IPS DF 6.9 (cell line): ENCODE measurements around the gene MYO5B.

Source experiments
- DNase-seq: peaks from one replicate; pipeline ENCODE4 v3.0.0-alpha.2; 2013; ENCODE audit warnings: low read depth, low spot score
- H3K27ac ChIP-seq: one replicate; pipeline ENCODE4 v1.5.1; 2013; ENCODE audit warnings: low read length, control low read depth
- H3K27me3 ChIP-seq: 2 replicates; pipeline ENCODE4 v1.6.1; 2013; ENCODE audit warnings: mild to moderate bottlenecking, low read length; ENCODE audit not compliant: control insufficient read depth, insufficient read depth
- H3K36me3 ChIP-seq: 2 replicates; pipeline ENCODE4 v1.6.1; 2013; ENCODE audit warnings: low read length; ENCODE audit not compliant: control insufficient read depth, insufficient read depth
- H3K4me1 ChIP-seq: 2 replicates; pipeline ENCODE4 v1.6.1; 2013; ENCODE audit warnings: low read length; ENCODE audit not compliant: control insufficient read depth, insufficient read depth
- H3K4me3 ChIP-seq: 2 replicates; pipeline ENCODE4 v1.5.1; 2013; ENCODE audit warnings: mild to moderate bottlenecking, low read length
- H3K9me3 ChIP-seq: 2 replicates; pipeline ENCODE4 v1.6.1; 2013; ENCODE audit warnings: low read length, inconsistent platforms; ENCODE audit not compliant: control insufficient read depth, insufficient read depth
- WGBS: extraction: QIAGEN DNeasy Blood & Tissue Kit; methylation state at CpG from one replicate; pipeline ENCODE4 v1.1.7; 2013; ENCODE audit warnings: mixed read lengths, missing lambda C conversion rate; ENCODE audit not compliant: insufficient read length, insufficient coverage; 5-methylcytosine and 5-hydroxymethylcytosine counted together

Gene MYO5B

DNA sequence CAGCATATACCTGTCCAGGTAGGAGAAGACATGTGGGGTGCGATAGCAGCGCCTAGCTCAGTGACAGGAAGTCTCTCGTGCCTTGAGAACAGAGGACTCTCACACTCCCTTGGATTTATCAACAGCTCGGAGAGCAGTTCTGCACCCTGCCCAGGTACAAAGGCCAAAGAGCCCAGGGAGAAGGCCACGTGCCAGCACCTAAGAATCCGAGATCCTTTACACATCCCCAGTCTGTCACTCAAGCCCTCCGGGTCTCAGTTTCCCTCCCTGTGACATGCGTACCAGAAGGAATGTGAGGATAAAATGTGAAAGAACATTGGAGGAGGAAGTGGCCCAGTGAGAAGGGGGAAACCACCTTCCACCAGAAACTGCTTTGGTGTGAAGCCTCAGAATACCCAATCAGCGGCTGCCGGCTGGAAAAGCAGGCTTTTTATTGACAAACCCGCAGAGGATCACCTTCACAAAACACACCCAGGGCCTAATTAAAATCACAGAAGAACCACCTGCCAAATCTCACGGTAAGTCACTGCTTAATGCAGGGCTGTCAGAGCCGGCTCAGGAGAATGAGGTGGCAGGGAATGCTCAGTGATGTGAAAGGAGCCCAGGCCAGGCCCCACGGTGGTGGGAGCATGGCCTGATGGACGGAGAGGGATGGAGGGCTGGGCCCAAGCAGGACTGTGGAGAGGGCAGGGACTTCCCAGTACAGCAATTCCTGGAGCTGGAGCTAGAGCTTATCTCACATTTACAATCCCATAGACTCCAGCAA is 66.3 kb downstream of the MYO5B start:
- no CpG with 5 or more reads among the region's 15 CpGs for WGBS
- H3K4me3 ChIP-seq = no peak overlapping the region
- no peak for DNase-seq

DNA sequence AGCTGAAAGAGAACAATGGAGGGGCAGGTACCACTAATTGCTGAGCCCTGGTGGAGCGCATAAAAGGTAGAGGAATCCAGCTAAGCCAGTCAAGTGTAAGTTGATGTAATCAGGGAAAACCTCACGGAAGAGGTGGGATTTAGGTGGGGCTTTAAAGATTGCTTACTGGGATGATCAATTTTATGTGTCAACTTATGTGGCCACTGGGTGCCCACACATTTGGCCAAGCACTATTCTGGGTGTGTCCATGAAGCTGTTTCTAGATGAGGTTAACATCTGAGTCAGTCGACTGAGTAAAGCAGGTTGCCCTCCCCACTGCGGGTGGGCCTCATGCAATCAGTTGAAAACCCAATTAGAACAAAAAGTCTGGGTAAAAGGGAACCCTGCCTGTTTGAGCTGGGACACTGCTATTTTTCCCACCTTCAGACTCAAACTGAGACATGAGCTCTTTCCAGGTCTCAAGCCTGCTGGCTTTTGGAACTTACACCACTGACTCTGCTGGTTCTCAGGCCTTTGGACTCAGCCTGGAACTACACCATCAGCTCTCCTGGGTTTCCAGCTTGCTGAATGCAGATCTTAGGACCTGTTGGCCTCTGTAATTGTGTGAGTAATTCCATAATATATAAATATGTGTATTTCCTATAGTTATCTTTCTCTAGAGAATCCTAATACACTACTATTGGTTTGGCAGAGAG is 67.3 kb downstream of the MYO5B start:
- H3K36me3 ChIP-seq = no peaks in the 10 kb centered on the region
- WGBS = no CpG with 5 or more reads among the region's 4 CpGs
- H3K9me3 ChIP-seq = no peaks in the 10 kb centered on the region
- peaks cover 3% of the 10 kb centered on the region for H3K4me1 ChIP-seq
- H3K27me3 ChIP-seq = no peaks in the 10 kb centered on the region
- DNase-seq = no peak
- H3K4me3 ChIP-seq = no peak overlapping the region
- H3K27ac ChIP-seq = no peak overlapping the region

More for the DNA sequence above, 66.3 kb downstream of the MYO5B start:
- Histone ChIP-seq H3K27ac (no peak overlapping the region), H3K4me1 (peaks cover 5% of the 10 kb centered on the region), H3K36me3 (no peaks in the 10 kb centered on the region), H3K27me3 (no peaks in the 10 kb centered on the region), H3K9me3 (no peaks in the 10 kb centered on the region)

DNA sequence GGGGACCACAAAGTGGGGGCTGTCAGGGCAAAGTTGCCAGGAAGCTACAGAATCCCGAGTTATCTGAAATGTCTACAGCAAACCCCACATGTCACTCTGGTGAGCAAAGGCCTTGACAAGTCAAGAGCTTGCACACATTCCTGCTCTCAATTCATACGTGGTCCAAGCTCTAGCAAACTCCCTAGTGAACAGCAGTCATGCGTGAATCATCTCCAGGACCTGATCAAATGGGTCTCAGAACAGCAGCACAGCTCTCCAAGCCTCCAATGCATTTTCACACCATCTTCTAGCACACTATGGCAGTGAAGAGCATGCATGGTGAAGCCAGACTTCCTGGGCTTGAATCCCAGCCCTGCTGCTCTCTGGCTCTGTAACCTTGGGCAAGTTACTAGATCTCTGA is 68.5 kb downstream of the MYO5B start:
- no peaks in the 10 kb centered on the region for H3K36me3 ChIP-seq
- no peak overlapping the region for H3K27ac ChIP-seq
- H3K4me3 ChIP-seq = no peak overlapping the region
- no CpG with 5 or more reads among the region's 3 CpGs for WGBS
- peaks cover 3% of the 10 kb centered on the region for H3K4me1 ChIP-seq
- H3K9me3 ChIP-seq = no peaks in the 10 kb centered on the region
- H3K27me3 ChIP-seq = no peaks in the 10 kb centered on the region
- no peak for DNase-seq

DNA sequence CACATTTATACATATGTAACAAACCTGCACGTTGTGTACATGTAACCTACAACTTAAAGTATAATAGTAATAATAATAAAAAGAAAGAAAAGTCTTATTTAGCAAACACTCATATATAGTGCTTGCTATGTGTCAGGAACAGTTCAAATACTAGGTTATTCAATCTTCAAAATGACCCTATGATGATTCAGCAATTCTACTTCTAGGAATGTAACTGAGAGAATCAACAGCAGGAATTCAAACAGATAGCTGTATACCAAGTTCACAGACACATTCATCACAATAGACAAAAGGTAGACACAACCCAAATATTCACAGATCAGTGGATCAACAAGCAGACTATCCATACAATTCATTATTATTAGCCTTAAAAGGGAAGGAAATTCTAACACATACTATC is 69.5 kb downstream of the MYO5B start:
- no peak for DNase-seq
- Histone ChIP-seq H3K36me3 (no peaks in the 10 kb centered on the region), H3K4me1 (peaks cover 3% of the 10 kb centered on the region), H3K4me3 (no peak overlapping the region), H3K9me3 (no peaks in the 10 kb centered on the region), H3K27me3 (no peaks in the 10 kb centered on the region), H3K27ac (no peak overlapping the region)
- WGBS = no CpG with 5 or more reads among the region's 1 CpG

DNA sequence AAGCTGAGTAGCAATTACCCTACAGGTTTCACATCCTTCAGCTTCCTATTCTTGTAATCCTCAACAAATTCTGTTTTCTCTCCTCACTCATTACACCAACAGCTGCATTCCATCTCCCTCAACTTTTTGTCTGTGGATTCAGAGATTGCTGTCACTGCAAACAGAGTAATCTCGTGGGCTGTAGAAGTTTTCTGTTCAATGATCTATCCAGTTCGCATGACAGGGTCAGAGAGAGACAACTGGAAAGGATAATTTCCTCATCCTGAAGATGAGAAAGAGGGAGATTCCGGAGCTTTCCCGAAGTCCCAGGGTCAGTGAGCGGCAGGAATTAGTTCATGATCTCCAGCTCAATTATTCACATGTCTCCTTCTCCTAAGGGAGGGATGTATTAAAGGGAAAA is 75.7 kb downstream of the MYO5B start:
- no peak for DNase-seq
- WGBS = no CpG with 5 or more reads among the region's 5 CpGs
- Histone ChIP-seq H3K4me1 (no peaks in the 10 kb centered on the region), H3K4me3 (no peak overlapping the region), H3K27me3 (no peaks in the 10 kb centered on the region), H3K9me3 (no peaks in the 10 kb centered on the region), H3K27ac (no peak overlapping the region), H3K36me3 (no peaks in the 10 kb centered on the region)

DNA sequence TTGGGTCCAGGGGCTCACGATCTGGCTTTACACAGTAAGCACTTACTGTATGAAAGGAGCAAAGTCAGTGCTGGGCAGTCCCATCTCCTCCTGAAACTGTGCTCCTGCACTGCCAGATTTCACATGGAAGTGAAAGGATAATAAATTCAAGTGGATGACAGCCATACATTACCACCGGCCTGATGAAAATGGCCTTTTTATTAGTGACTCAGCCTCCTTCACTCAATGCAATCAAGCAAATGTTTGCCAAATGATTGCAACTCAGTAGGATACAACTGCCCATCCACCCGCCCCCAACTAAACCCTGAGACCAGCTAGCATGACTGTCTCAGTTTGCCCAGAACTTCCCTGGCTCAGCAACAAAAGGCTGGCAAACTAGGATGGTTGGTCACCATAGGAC is 77.1 kb downstream of the MYO5B start:
- Histone ChIP-seq H3K4me1 (no peaks in the 10 kb centered on the region), H3K27me3 (no peaks in the 10 kb centered on the region), H3K36me3 (no peaks in the 10 kb centered on the region), H3K4me3 (no peak overlapping the region), H3K9me3 (no peaks in the 10 kb centered on the region), H3K27ac (no peak overlapping the region)
- DNase-seq = no peak
- WGBS = no CpG with 5 or more reads among the region's 3 CpGs

DNA sequence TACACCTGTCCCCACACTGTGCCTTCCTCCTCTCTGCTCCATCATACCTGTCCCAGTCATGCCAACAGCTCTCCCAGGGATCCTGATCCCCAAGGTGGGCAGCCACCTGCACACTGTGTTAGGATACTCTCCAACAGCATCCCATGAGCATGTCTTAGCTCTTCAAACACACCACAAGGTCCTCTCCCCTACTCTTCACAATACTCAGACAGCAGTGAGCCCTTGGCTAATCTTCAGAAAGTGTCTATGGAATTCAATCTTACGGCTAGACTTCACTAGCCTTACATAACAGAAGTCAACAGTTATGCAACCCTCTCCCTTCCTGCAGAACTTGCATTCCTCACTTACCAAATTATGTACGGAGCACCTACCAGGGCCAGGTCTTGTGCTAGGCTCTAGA is 79.9 kb downstream of the MYO5B start:
- WGBS = no CpG with 5 or more reads among the region's 2 CpGs
- Histone ChIP-seq H3K36me3 (no peaks in the 10 kb centered on the region), H3K27me3 (no peaks in the 10 kb centered on the region), H3K9me3 (no peaks in the 10 kb centered on the region), H3K4me1 (no peaks in the 10 kb centered on the region), H3K27ac (no peak overlapping the region), H3K4me3 (no peak overlapping the region)
- no peak for DNase-seq

DNA sequence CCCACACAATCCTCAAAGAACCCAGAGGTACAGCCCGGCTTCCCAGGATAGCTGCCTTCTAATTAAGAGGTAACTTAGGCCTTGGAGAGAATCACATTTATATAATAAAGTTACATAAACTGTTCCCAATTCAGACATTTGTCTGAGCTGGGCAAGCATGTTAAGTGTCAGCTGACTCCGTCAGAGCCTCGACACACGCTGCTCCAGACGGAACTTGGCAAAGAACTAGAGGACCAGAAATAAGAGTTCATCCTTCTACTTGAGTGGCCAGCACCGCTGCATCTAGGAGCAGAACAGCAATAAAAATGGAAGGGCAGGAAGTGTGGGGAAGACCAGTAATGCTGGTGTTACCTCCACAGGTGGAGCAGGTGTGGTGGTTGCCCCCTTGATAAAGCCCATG is 80.5 kb downstream of the MYO5B start:
- Histone ChIP-seq H3K36me3 (no peaks in the 10 kb centered on the region), H3K4me1 (no peaks in the 10 kb centered on the region), H3K9me3 (no peaks in the 10 kb centered on the region), H3K4me3 (no peak overlapping the region), H3K27ac (no peak overlapping the region), H3K27me3 (no peaks in the 10 kb centered on the region)
- WGBS = no CpG with 5 or more reads among the region's 6 CpGs
- DNase-seq = no peak

DNA sequence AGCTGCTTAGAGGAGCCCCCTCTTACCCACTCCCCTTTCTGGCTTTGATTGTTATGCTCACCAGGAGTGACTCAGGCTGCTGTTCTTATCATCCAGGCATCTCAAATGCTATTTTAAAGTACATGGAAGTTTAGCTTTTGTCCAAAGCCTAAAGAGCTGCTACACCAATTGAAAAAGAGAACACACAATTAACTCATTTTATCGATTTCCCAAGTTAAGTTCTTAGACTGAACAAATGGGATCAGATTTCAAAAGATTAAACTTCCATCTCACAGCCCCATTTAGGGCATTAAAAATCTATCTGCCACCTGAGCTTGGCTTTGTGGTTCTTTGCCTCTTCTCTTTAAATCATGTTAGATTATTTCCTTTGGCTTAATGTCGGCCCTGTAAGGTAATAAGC is 81.2 kb downstream of the MYO5B start:
- no peak for DNase-seq
- no CpG with 5 or more reads among the region's 2 CpGs for WGBS
- Histone ChIP-seq H3K27ac (no peak overlapping the region), H3K9me3 (no peaks in the 10 kb centered on the region), H3K4me1 (no peaks in the 10 kb centered on the region), H3K4me3 (no peak overlapping the region), H3K27me3 (no peaks in the 10 kb centered on the region), H3K36me3 (no peaks in the 10 kb centered on the region)

DNA sequence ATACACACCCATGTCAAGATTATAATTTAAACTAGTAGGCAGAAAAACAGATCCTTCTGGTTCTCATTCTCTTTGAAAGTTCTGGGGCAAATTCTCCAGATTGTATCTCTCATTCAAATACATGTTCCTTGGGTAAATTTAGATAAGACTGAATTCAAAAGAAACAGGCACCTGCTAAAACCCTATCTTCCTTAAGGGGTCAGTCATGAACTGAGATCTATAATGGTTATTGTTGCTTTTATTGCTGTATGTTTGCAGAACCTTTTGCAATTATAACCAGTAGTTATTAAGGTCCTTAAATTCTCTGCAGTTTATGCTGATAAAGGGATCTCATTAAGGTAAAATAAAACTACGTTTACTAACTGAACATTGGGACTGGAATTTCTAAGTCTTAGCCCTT is 83.5 kb downstream of the MYO5B start:
- Histone ChIP-seq H3K27me3 (no peaks in the 10 kb centered on the region), H3K27ac (no peak overlapping the region), H3K9me3 (no peaks in the 10 kb centered on the region), H3K36me3 (no peaks in the 10 kb centered on the region), H3K4me1 (no peaks in the 10 kb centered on the region), H3K4me3 (no peak overlapping the region)
- no CpG with 5 or more reads among the region's 1 CpG for WGBS
- DNase-seq = no peak
